AG08396 (cell line): ENCODE results near the gene ZNF362.

Experiments used
- DNase-seq: peaks from one replicate; pipeline ENCODE4 v3.0.0; 2012; ENCODE audit warnings: low spot score, mixed read lengths

ZNF362 gene

GRCh38 chr1:33346927-33347649, 90.8 kb downstream of the ZNF362 start:
- DNase-seq = peak; percentile 70

- no peak for DNase-seq
Measured at GRCh38 chr1:33347650-33347992, 91.3 kb downstream of the ZNF362 start.

- DNase-seq = peak; percentile 43
Measured at GRCh38 chr1:33348194-33348593, 91.9 kb downstream of the ZNF362 start.

GRCh38 chr1:33348676-33349080, 92.4 kb downstream of the ZNF362 start:
- no peak for DNase-seq

- DNase-seq = peak; percentile 58
Measured at GRCh38 chr1:33349081-33349759, 92.9 kb downstream of the ZNF362 start.

GRCh38 chr1:33349778-33350610, 93.7 kb downstream of the ZNF362 start:
- DNase-seq = peak; percentile 95
